CD8-positive, alpha-beta memory T cell (primary cell): ENCODE data around the gene AJAP1. TPM values are rescaled to one million over a fixed set of nuclear protein-coding genes. Genes with fewer than 3 reads are reported as not detected.
A peak's percentile ranks its signal among the peaks of the same experiment; 100 is the strongest.
"Not testable (repeated sequence)": the region's sequence is repeated elsewhere in the genome, so short reads cannot be mapped to it uniquely, and the experiment has no call there.

Experiments
- CTCF ChIA-PET: fragments of 350-600 bp; sonication (Branson Sonifier 250); formaldehyde crosslinking; loops from one replicate; lab custom pipeline; 2021; ENCODE audit warnings: antibody characterized with exemption; lab: Charles Lee
- POLR2A ChIA-PET: fragments of 350-600 bp; sonication (Branson Sonifier 250); formaldehyde crosslinking; loops from one replicate; lab custom pipeline; 2021; ENCODE audit warnings: antibody characterized with exemption; lab: Charles Lee
- DNase-seq, 5 donors: peaks; one replicate each; pipeline versions ENCODE4 v3.0.0 to v3.0.0-alpha.2; 2020 to 2022; ENCODE audit warnings: mixed read lengths in 1 of 5
- H3K27ac ChIP-seq: one replicate; pipeline ENCODE4 v1.7.0; 2013; ENCODE audit warnings: low read depth, mild to moderate bottlenecking, low read length, moderate library complexity
- H3K27me3 ChIP-seq: 2 replicates; pipeline ENCODE4 v1.7.0; 2013; ENCODE audit warnings: low read length, mild to moderate bottlenecking; ENCODE audit not compliant: insufficient read depth, poor library complexity, severe bottlenecking
- H3K36me3 ChIP-seq: 2 replicates; pipeline ENCODE4 v1.7.0; 2013; ENCODE audit warnings: mild to moderate bottlenecking, low read length, moderate library complexity; ENCODE audit not compliant: insufficient read depth
- H3K4me1 ChIP-seq: 2 replicates; pipeline ENCODE4 v1.7.0; 2013; ENCODE audit warnings: mild to moderate bottlenecking, low read length, moderate library complexity; ENCODE audit not compliant: insufficient read depth
- H3K4me3 ChIP-seq: 2 replicates; pipeline ENCODE4 v1.7.0; 2013; ENCODE audit warnings: mild to moderate bottlenecking, low read length
- H3K9me3 ChIP-seq: 2 replicates; pipeline ENCODE4 v1.7.0; 2013; ENCODE audit warnings: mild to moderate bottlenecking, low read length
- H3K27ac Mint-ChIP-seq, 8 donors: one replicate each; pipeline ENCODE4 v1.8.0; 2020 to 2021; ENCODE audit warnings: mixed read lengths in 8 of 8, mild to moderate bottlenecking in 6 of 8, inconsistent platforms in 3 of 8, moderate library complexity in 3 of 8
- H3K27me3 Mint-ChIP-seq, 2 donors: one replicate each; pipeline ENCODE4 v1.8.0; 2020 to 2021; ENCODE audit warnings: mixed read lengths in 2 of 2, mild to moderate bottlenecking in 1 of 2, moderate library complexity in 1 of 2
- H3K36me3 Mint-ChIP-seq, 3 donors: one replicate each; pipeline ENCODE4 v1.8.0; 2020 to 2021; ENCODE audit warnings: mixed read lengths in 3 of 3, inconsistent platforms in 1 of 3, mild to moderate bottlenecking in 1 of 3
- H3K4me1 Mint-ChIP-seq, 3 donors: one replicate each; pipeline ENCODE4 v1.8.0; 2020 to 2021; ENCODE audit warnings: mixed read lengths in 3 of 3, inconsistent platforms in 1 of 3, mild to moderate bottlenecking in 1 of 3
- H3K4me3 Mint-ChIP-seq, 7 donors: one replicate each; pipeline ENCODE4 v1.8.0; 2020 to 2021; ENCODE audit warnings: mixed read lengths in 7 of 7, mild to moderate bottlenecking in 6 of 7, moderate library complexity in 4 of 7, inconsistent platforms in 2 of 7
- H3K9me3 Mint-ChIP-seq, 5 donors: one replicate each; pipeline ENCODE4 v1.8.0; 2020 to 2022; ENCODE audit warnings: mixed read lengths in 5 of 5, mild to moderate bottlenecking in 3 of 5, moderate library complexity in 2 of 5, inconsistent platforms in 1 of 5
- polyA plus RNA-seq: library from polyadenylated mRNA; unstranded; fragments of 300-500 nt; fragmentation: Illumina TruSeq; gene quantifications from one replicate; pipeline ENCODE4 v1.2.3, GENCODE V29; 2021
- total RNA-seq, 2 experiments: library from RNA; stranded (reverse); gene quantifications; one replicate each; pipeline ENCODE4 v1.2.3, GENCODE V29; 2021

Gene AJAP1
- total and polyA plus RNA-seq, 3 experiments from 2014 or later: not detected

DNA sequence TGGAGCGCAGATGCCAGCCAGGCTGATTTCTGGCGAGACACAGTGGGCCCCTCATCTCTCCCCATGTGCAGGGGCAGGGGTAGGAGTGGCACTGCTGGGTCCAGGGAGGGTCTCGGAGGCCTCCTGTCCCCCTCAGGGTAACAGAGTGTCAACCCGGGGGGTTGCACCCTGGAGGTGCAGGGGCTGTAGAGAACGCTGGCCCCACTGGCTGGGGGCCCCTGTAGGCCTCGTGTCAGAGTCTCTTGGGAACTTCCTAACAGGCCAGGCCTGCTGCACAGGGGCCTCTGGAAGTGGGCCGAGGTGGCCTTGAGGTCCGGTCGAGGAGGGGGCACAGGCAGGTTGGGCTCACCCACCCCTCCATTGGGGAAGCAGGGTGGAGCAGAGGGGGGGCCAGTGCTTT, 38.9 kb upstream of the AJAP1 start:
- H3K9me3 ChIP-seq: no peaks in the 10 kb centered on the region
- Mint-ChIP-seq H3K27me3 (peaks cover 9 to 14% of the 10 kb centered on the region in 2 donors), H3K36me3 (no peaks in the 10 kb centered on the region), H3K9me3 (peaks cover 0 to 7% (median 3%) of the 10 kb centered on the region in 5 donors), H3K27ac (no peak overlapping the region), H3K4me3 (no peak overlapping the region), H3K4me1 (no peaks in the 10 kb centered on the region)
- ChIA-PET CTCF (no interaction called here), POLR2A (no interaction called here)
- DNase-seq: no peak
- no peaks in the 10 kb centered on the region for H3K36me3 ChIP-seq
- H3K4me1 ChIP-seq: no peaks in the 10 kb centered on the region
- no peaks in the 10 kb centered on the region for H3K27me3 ChIP-seq
- no peak overlapping the region for H3K4me3 ChIP-seq
- H3K27ac ChIP-seq: no peak overlapping the region

- Mint-ChIP-seq H3K4me1 (no peaks in the 10 kb centered on the region), H3K27ac (no peak overlapping the region), H3K36me3 (no peaks in the 10 kb centered on the region), H3K4me3 (no peak overlapping the region), H3K9me3 (no peaks in the 10 kb centered on the region), H3K27me3 (peaks cover 7 to 9% of the 10 kb centered on the region in 2 donors)
- ChIA-PET POLR2A (no interaction called here), CTCF (no interaction called here)
- Histone ChIP-seq H3K9me3 (no peaks in the 10 kb centered on the region), H3K27me3 (no peaks in the 10 kb centered on the region), H3K36me3 (no peaks in the 10 kb centered on the region), H3K4me1 (no peaks in the 10 kb centered on the region), H3K27ac (no peak overlapping the region), H3K4me3 (no peak overlapping the region)
- DNase-seq: peak in 1 of 5 donors; percentile 37
Observed at GRCh38 chr1:4616831-4617465, 37.5 kb upstream of the AJAP1 start.

DNA sequence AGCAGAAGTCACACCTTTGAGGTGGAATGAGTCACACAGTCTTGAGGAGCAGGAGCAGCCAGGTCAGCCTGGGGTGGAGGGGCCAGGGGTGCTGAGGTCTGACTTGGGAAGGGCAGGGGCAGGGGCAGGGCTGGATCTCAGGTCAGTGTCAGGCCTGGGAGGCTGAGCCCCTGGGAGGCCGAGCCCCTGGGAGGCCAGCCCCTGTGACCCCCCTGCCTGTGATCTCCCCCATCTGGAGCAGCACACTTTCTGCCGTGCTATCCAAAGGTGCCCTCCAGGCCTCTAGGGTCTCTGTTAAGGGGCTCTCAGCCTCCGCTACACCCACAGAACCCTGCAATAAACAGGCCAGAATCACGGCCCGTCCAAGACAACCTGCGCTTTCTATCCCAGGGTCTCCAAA, 36.9 kb upstream of the AJAP1 start:
- Mint-ChIP-seq H3K9me3 (no peaks in the 10 kb centered on the region), H3K27ac (no peak overlapping the region), H3K4me1 (no peaks in the 10 kb centered on the region), H3K4me3 (no peak overlapping the region), H3K36me3 (no peaks in the 10 kb centered on the region), H3K27me3 (peaks cover 4 to 9% of the 10 kb centered on the region in 2 donors)
- Histone ChIP-seq H3K27ac (no peak overlapping the region), H3K4me3 (no peak overlapping the region), H3K9me3 (no peaks in the 10 kb centered on the region), H3K27me3 (no peaks in the 10 kb centered on the region), H3K4me1 (no peaks in the 10 kb centered on the region), H3K36me3 (no peaks in the 10 kb centered on the region)
- ChIA-PET CTCF (no interaction called here), POLR2A (no interaction called here)
- DNase-seq: no peak

DNA sequence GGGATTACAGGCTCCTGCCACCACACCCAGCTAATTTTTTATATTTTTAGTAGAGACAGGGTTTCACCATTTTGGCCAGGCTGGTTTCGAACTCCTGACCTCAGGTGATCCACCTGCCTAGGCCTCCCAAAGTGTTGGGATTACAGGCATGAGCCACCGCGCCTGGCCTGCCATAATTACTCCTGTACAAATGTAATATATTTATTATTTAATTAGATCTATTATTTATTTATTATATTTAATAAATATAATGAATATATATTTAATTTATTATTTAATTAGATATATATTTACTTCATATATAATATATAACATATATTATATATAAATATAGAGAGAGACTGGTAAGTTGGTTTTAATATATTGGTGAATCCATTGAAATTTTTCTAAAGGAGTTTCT, 35.6 kb upstream of the AJAP1 start:
- H3K9me3 Mint-ChIP-seq, DNase-seq, H3K4me3 Mint-ChIP-seq, H3K36me3 Mint-ChIP-seq, POLR2A ChIA-PET, H3K27me3 Mint-ChIP-seq, H3K4me1 ChIP-seq, H3K27me3 ChIP-seq, CTCF ChIA-PET, H3K27ac ChIP-seq, H3K9me3 ChIP-seq, H3K4me1 Mint-ChIP-seq, H3K36me3 ChIP-seq, H3K27ac Mint-ChIP-seq, H3K4me3 ChIP-seq: not testable (repeated sequence)

DNA sequence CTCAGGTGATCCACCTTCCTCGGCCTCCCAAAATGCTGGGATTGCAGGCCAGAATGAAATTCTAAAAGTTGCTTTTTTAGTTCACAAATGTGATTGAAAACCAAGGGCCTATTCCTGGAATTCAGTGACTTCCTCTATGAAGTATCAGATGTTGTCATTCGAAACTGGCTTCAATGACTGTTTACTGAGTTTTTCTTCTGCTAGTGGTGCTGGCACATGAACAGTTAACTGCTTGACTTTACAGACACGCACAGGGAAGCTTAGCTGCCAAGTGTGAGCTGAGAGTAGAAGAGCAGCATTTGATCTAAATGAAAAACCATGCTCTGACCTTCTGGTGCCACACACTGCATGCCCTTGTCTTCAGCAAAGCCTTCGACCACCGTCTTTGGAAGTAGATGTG, 32.8 kb upstream of the AJAP1 start:
- peak overlapping the region in 1 of 8 donors; percentile 3 for H3K27ac Mint-ChIP-seq
- Histone ChIP-seq H3K9me3 (no peaks in the 10 kb centered on the region), H3K27me3 (no peaks in the 10 kb centered on the region), H3K4me3 (no peak overlapping the region), H3K27ac (no peak overlapping the region), H3K4me1 (no peaks in the 10 kb centered on the region), H3K36me3 (no peaks in the 10 kb centered on the region)
- no peak overlapping the region for H3K4me3 Mint-ChIP-seq
- POLR2A ChIA-PET: no interaction called here
- no peaks in the 10 kb centered on the region for H3K4me1 Mint-ChIP-seq
- no peak for DNase-seq
- peaks cover 0 to 5% of the 10 kb centered on the region in 2 donors for H3K27me3 Mint-ChIP-seq
- H3K36me3 Mint-ChIP-seq: no peaks in the 10 kb centered on the region
- H3K9me3 Mint-ChIP-seq: no peaks in the 10 kb centered on the region
- CTCF ChIA-PET: no interaction called here

GRCh38 chr1:4622821-4623220, 31.6 kb upstream of the AJAP1 start:
- Mint-ChIP-seq H3K4me1 (no peaks in the 10 kb centered on the region), H3K27ac (no peak overlapping the region), H3K4me3 (no peak overlapping the region), H3K27me3 (peaks cover 0 to 8% of the 10 kb centered on the region in 2 donors), H3K9me3 (no peaks in the 10 kb centered on the region), H3K36me3 (no peaks in the 10 kb centered on the region)
- ChIA-PET CTCF (no interaction called here), POLR2A (no interaction called here)
- H3K9me3 ChIP-seq: no peaks in the 10 kb centered on the region
- H3K27ac ChIP-seq: no peak overlapping the region
- H3K27me3 ChIP-seq: no peaks in the 10 kb centered on the region
- no peaks in the 10 kb centered on the region for H3K4me1 ChIP-seq
- no peaks in the 10 kb centered on the region for H3K36me3 ChIP-seq
- H3K4me3 ChIP-seq: no peak overlapping the region
- DNase-seq: no peak

GRCh38 chr1:4624141-4624715, 30.2 kb upstream of the AJAP1 start:
- no peak overlapping the region for H3K27ac Mint-ChIP-seq
- no peaks in the 10 kb centered on the region for H3K9me3 ChIP-seq
- H3K4me1 ChIP-seq: no peaks in the 10 kb centered on the region
- no peaks in the 10 kb centered on the region for H3K4me1 Mint-ChIP-seq
- no peaks in the 10 kb centered on the region for H3K36me3 Mint-ChIP-seq
- H3K27ac ChIP-seq: no peak overlapping the region
- H3K4me3 Mint-ChIP-seq: no peak overlapping the region
- no peak for DNase-seq
- CTCF ChIA-PET: no interaction called here
- H3K27me3 Mint-ChIP-seq: peaks cover 3 to 9% of the 10 kb centered on the region in 2 donors
- POLR2A ChIA-PET: no interaction called here
- no peaks in the 10 kb centered on the region for H3K27me3 ChIP-seq
- H3K36me3 ChIP-seq: no peaks in the 10 kb centered on the region
- H3K9me3 Mint-ChIP-seq: no peaks in the 10 kb centered on the region
- H3K4me3 ChIP-seq: no peak overlapping the region

- H3K4me3 ChIP-seq: no peak overlapping the region
- no peaks in the 10 kb centered on the region for H3K36me3 ChIP-seq
- no peaks in the 10 kb centered on the region for H3K9me3 ChIP-seq
- H3K4me1 Mint-ChIP-seq: no peaks in the 10 kb centered on the region
- no peaks in the 10 kb centered on the region for H3K9me3 Mint-ChIP-seq
- H3K27me3 ChIP-seq: no peaks in the 10 kb centered on the region
- ChIA-PET CTCF (no interaction called here), POLR2A (no interaction called here)
- no peaks in the 10 kb centered on the region for H3K4me1 ChIP-seq
- peaks cover 3 to 9% of the 10 kb centered on the region in 2 donors for H3K27me3 Mint-ChIP-seq
- no peaks in the 10 kb centered on the region for H3K36me3 Mint-ChIP-seq
- H3K27ac ChIP-seq: no peak overlapping the region
- no peak for DNase-seq
- H3K4me3 Mint-ChIP-seq: no peak overlapping the region
- no peak overlapping the region for H3K27ac Mint-ChIP-seq
Observed at GRCh38 chr1:4624801-4625200, 29.6 kb upstream of the AJAP1 start.
